GM21717 (cell line): ENCODE data around the gene PPFIA3.

Experiments used
- ATAC-seq: cut with Tn5 transposase; IDR thresholded peaks from one replicate; pipeline ENCODE4 v1.9.1; 2021; ENCODE audit warnings: mild to moderate bottlenecking, moderate library complexity; ENCODE audit not compliant: unreplicated experiment

PPFIA3 gene

DNA sequence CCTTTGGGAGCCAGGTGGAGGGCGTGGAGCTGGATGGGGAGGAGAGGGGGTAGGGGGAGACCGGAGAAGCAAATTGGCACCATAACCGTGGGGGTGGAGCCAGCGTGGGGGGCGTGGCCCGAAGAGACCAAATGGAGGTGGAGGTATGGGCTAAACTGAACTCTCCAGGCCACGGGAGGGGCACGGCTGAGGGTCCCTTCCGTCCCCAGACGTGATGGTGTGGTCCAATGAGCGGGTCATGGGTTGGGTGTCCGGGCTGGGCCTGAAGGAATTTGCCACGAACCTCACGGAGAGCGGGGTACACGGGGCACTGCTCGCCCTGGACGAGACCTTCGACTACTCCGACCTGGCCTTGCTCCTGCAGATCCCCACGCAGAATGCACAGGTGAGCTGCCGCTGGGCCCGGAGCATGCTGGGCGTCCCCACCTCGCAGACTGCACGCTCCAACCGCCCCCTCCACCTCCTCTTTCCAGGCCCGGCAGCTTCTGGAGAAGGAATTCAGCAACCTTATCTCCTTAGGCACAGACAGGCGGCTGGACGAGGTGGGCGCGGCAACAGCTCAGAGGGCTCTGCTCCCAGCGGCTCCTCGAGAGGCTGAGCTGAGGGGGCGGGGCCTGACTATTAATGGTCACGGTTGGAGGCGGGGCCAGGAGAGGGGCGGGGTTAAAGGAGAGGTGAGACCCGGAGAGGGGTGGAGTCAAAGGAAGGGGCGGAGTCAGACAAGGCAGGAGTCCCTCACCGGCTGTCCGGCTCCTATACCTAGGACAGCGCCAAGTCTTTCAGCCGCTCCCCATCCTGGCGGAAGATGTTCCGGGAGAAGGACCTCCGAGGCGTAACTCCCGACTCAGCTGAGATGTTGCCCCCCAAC lies 29.7 kb downstream of the PPFIA3 start:
- ATAC-seq, result no peak

DNA sequence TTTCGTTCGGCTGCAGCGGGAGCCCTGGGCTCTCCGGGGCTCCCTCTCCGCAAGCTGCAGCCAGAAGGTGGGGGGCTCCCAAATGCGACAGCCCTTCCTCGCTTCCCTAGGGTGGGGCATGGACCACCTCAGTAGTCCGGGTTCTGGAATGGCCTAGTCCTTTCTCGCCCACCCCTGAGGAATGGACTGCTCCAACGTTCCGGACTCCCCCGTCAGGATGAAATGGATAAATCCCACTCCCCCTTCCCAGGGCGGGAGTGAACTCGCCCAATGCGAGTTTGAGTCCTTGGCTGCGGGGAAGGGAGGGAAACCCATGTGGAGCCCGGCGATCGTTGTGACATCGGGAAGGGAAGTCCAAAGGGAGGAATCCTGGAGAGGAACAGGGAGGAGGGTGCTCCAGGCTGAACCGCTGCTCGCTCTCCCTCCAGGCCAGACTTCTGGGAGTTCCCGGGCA lies 30.3 kb downstream of the PPFIA3 start:
- no peak for ATAC-seq

DNA sequence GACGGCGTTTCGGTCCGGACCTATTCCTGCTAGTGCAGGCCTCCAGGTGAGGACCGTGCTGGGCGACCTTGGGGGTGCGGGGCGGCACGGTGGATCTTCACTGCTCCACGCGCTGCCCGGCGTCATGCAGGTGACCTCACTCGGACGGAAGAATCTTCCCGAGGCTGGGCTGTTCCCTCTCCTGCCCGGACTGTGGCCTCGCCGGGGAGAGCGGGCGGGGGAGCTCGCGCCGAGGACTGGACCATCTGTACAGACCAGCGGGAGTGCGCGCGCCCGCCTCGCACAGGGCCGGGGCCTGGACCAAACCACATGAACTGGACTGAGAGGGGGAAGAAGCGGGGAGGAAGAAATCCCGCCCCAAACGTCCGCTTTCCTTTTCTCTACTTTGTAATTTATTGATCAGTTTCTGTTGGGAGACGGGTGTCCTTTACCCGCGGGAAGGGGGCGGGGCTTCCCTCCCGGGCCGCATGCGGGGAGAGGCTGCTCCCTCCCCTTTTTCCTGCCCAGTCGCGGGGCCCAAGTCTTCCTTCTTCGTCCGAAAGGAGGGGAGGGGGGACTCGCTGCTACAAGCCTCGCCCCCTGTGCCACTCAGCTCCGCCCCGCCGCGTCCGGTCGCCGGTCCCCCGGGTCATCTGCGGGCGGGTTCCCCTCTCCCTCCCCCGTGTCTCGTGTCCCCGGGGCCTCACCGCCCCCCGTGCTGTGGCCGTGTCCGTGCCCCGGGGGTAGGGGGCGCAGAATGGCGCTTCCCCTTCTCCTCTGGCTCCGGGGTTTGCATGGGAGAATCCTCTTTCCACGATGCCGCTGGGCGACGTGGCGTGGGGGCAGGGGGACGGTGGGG lies 31.0 kb downstream of the PPFIA3 start:
- ATAC-seq, result no peak

DNA sequence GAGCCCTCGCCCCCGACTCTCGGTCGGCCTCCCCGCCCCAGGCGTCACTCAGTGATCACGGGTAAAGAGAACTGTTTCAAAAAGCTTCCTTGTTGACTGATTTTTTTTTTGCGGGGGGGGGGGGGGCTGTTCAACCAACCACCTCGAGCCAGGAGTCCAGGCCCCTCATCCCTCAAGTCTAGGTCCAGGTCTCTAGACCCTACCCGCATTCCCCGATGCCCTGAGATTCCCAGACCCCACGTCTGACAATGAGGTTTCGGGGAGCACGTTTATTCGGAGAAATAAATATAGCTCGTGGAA lies 31.6 kb downstream of the PPFIA3 start:
- ATAC-seq, result no peak

DNA sequence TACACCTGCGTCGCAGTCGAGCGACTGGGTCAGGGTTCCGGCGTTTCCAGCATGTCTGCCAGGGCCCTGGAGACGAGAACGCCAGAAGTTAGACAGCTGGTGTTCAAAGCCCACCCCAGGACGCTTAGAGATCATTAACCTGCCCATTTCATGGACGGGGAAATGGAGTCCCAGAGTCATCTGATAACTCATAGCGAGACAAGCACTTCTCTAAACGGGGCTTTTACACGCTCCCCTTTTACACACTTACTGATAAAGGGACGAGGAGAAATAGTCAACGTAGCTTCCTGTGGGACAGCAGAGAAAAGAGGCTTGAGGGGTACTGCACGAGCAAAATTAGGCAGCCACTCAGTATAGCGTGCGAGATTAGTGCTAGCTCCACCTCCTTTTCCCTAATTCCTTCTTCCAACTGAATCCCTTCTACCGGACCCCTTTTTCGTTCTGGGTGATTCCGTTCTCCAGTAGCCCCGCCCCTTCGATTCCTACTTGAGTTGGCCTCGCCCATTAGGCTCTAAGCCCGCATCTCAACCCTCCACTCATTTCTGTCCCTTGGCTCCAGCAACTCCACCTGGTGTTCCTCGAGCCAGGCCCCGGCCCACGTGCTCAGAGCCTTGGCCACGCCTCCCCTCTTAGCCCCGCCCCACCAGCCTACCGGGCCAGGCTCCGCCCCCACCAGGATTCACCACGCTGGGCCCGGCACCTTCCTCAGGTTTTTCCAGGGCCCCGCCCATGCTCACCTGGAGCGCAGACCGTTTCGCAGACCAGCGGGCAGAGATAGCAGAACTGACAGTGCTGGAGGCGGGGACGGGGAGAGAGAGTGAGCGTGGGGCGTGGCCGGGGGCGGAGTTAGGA lies 32.1 kb downstream of the PPFIA3 start:
- ATAC-seq, result no peak

DNA sequence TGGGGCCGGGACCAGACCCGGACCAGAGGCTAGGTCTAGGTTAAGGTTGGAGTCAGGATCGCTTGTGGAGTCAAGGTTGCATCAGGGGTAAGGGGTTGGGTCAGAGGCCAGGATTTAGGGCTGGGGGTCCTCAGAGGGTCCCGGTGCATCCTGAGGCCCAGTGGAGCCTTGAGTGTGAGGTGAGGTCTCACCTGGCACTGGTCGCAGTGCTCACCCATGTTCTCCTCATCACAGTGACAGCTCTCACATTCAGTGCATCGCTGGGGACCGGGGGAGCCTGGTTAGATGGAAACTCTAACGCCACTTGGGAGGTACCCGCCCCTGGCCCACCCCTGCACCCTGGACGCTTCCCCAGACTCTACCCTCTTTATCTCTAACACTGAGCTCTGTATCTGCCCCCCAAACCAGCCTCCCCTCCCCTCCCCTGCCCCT lies 32.8 kb downstream of the PPFIA3 start:
- ATAC-seq, result no peak

DNA sequence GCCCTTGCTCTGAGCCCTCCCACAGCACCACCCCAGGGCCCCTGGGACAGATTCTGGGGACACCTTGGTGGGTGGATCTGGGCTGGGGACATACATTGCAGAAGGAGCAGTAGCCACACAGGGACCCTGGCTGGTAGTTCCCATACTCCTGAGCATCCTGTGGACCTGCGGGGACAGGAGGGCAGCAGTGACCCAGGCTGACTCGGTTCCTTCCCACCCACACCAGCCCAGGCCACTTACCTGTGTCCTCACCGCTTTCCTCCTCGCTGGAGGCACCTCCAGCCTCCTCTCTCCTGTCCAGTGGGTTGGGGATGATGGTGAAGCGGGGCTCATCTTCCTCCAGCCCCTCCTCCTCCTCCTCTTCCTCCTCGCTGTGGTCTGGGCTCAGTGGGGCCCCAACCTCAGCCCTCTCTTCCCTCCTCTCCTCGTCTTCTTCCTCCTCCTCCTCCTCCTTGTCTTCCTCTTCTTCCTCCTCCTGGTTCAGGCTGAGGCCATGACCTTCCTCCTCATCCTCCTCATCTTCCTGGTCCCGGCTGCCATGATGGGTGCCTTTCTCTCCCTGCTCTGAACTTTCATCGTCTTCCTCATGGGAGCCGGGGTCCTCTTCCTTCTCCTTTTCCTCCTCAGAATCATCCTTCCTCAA lies 33.9 kb downstream of the PPFIA3 start:
- no peak for ATAC-seq

DNA sequence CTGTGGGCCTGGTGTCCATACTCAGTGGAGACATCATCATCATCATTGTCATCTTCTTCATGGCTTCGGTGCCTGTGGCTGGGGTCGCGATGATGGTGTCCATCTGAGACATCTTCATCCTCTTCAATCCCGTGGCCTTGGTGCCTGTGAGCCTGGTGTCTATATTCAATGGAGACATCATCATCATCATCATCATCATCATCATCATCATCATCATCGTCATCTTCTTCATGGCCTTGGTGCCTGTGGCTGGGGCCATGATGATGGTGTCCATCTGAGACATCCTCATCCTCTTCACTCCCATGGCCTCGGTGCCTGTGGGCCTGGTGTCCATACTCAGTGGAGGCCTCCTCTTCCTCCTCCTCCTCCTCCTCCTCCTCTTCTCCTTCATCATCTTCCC lies 34.9 kb downstream of the PPFIA3 start:
- ATAC-seq, result no peak

DNA sequence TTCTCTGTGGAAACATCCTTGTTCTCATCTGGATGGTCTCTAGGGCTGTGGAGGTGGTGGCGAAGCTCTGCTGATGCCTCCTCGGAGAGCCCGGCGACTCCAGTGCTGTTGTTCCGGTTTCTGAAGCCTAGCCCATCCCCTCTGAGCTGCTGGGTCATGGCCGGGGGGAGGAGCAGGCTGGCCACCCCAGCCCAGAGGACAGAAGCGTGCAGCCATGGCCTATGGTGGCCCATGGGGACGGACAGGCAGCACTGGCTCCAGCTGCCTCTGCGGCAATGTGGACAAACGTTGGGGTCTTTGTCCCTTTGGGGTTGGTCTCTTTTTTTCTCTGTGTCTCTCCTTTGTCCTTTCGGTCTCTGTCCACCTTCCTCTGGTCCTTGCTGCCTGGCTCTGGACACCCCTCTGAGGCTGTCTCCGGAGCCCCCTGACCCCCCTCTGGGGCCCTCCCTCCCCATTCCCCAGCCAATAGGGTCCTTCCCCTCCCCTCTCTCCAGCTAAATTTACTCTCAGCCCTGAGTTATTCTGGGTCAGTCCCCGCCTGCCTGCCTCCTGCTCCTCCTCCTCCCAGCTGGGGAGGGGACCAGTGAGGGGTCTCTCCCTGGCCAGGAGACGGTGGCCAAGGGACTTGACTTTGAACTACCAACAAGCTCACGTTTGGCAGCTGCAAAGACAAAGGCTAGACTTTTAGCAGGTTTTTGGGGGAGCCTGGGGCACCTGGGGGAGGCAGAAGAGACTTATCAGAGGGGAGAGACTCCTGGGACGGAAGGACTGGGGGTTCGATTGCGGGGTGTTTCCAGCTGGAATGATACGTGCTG lies 35.9 kb downstream of the PPFIA3 start, which contains the start of gene HRC:
Gene HRC (minus strand): TSS at position 392 of the 815 bp plus-strand sequence. CDS start 159 bp downstream, at position 233.
- ATAC-seq, result no peak

DNA sequence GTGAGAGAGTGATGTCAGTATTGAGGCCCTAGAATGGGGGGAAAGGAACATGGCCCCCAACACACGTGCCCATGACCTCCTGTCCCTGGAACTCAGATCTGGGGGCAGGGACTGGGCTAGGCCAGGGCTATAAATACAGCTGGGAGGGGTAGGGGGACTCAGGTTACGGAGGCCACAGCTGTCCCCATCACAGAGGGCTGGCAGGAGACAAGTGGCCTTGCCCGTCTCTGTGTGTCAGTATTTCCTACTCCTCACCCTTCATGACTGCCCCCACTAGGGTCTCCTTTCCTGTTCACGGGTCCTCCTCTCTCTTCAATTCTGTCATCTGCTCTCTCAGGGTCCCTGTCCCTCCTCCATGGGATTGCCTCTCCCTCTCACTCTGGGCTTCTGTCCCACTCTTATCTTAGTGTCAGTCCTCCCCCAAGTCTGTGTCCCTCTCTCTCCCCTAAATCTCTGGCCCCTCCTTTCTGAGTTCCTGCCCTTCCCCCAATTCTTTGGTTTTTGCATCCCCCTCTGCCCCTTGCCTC lies 36.5 kb downstream of the PPFIA3 start:
- no peak for ATAC-seq

DNA sequence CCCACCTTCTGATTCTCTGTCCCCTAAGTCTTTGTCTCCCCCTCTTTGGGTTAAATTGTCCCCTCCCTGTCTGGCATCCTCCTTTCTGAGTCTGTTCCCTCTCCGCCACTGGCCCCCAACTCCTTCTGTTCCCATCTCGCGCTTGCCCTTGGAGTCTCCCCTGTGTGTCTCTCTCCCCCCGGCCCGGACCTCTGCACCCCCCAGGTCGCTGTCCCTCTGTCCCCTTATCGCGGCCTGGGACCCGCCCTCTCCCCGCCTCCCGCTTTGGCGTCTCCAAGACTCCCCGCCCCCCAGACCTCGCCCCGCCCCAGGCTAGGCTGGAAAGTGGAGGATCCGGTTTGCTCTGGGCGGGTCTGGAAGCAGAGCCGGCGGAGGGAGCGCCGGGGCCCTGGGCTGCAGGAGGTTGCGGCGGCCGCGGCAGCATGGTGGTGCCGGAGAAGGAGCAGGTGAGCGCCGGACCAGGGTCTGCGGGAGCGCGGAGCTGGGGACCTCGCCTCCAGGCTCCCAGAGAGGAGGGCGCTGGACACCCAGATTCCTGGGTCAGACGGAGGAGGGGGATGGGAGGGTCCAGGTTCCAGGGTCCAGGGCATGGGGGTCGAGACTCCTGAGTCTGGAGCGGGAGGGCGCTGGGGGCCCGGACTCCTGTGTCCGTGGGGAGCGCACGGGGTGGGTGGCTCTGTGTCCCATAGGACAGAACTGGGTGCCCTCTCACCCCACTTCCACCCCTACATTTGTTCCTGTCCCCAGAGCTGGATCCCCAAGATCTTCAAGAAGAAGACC lies 38.3 kb downstream of the PPFIA3 start, which contains the start of gene TRPM4:
Gene TRPM4 (plus strand): TSS at position 348 of the 780 bp plus-strand sequence. CDS start 75 bp downstream, at position 423.
- no peak for ATAC-seq

DNA sequence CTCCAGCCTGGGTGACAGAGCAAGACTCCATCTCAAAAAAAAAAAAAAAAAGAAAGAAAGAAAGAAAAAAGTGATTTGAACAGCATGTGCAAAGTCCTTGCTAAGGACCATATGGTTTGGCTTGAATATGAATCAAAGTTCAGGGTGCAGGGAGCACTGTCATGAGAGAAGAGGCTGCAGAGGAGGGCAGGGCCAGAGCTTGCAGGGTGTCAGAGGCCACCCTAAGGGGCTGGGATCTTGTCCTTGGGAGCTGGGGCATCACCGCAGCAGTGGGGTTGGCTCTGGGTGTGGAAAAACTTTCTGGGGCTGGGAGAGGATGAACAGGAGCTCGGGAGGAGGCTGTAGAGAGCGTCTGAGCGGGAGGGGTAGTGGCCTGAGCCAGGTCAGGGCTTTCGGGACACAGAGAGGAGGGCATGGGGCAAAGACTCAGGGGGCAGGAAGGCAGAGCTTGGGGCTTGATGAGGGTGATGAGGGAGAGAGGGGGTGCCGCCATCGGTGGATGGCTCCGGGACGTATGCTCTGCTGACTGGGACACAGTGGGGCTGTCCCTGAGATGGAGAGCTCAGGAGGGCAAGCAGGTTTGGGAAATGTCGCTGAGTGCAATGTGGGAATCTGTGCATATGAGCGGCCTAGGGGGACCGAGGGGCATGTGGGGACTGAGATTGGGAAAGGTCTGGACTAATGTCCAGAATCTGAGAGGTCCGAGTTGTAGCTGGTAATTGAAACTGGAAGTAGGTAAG lies 41.3 kb downstream of the PPFIA3 start:
- ATAC-seq, result no peak

DNA sequence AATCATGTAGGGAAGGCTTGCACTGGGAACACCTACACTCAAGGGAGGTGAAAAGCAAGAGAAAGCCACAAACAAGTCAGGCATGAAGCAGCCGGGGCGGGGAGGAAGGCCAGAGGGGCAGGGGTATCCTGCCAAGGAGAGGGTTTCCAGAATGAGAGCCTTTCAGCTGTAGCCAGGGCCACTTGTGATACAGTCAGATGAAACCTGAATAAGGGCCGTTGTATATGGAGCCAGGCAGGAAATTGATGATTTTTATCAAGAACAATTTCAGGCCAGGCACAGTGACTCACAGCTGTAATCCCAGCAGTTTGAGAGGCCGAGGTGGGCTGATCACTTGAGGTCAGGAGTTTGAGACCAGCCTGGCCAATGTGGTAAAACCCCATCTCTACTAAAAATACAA lies 42.6 kb downstream of the PPFIA3 start:
- ATAC-seq, result no peak

DNA sequence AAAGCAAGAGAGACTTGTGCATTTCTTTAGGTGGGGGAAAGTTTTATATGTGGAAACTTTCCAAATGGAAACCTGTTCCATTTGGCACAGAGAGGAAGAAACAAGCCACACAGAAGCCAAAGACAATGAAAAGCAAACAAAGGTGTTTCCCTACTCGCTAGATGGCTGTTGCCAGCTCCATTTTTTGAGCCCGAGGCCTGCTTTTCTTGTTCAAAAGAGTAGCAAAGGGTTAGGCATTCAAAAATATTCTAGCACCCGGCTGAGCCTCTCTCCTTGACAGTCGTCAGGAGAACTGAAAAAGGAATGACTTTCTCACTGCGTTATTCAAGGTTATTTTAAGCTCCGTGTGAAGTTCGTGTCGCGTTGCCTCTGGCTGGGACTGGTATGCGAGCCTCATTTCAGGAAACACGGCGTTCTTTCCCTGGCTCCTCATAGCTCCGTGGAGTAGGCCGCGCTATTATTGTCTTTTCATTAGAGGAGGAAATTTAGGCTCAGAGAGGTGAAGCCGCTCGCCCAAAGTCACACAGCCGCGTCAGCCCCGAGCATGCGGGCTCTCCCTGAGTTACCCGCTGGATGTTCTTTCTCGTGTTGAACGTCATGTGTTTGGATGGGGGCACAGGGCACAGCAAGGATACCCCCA lies 45.9 kb downstream of the PPFIA3 start:
- ATAC-seq, result no peak

DNA sequence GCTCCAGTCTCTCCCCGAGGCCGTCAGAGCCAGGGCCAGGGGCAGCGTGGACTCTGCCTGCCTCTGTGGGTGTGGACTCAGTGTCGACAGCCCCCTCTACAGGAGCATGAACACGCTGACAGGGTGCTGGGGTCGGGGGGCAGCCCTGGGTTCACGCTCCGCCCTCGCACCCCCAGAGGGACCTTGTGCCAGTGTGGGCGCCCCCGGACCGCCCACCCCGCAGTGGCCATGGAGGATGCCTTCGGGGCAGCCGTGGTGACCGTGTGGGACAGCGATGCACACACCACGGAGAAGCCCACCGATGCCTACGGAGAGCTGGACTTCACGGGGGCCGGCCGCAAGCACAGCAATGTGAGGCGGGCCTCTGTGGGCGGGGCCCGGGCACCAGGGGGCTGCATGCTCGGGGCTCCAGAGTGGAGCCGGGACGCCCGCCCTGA lies 46.5 kb downstream of the PPFIA3 start:
- ATAC-seq, result no peak

DNA sequence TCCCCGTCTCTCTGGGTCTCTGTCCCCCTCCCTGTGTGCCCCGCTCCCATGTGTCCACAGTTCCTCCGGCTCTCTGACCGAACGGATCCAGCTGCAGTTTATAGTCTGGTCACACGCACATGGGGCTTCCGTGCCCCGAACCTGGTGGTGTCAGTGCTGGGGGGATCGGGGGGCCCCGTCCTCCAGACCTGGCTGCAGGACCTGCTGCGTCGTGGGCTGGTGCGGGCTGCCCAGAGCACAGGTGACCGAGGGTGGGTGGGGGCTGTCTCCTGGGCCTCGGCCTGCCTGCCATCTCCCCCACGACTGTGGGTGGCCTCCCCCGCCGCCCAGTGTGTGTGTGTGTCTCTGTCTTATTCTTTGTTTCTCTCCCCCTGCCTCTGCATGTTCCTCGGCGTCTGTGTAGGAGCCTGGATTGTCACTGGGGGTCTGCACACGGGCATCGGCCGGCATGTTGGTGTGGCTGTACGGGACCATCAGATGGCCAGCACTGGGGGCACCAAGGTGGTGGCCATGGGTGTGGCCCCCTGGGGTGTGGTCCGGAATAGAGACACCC lies 48.6 kb downstream of the PPFIA3 start:
- no peak for ATAC-seq

DNA sequence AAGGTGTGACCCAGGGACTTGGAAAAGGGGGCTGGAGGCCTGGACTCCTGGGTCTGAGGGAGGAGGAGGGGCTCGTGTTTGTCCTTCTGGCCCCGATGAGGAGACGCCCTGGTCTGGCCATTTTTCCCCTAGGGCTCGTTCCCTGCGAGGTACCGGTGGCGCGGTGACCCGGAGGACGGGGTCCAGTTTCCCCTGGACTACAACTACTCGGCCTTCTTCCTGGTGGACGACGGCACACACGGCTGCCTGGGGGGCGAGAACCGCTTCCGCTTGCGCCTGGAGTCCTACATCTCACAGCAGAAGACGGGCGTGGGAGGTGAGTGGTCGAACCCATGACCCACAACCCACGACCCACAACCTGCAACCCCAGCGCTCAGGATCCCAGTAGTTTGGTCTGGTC lies 49.1 kb downstream of the PPFIA3 start:
- ATAC-seq, result no peak
